Tibial nerve (tissue), 4 donors: ENCODE results near the gene COL4A1. TPM values are rescaled to one million over a fixed set of nuclear protein-coding genes. Genes with fewer than 3 reads are reported as not detected.

Source experiments
- DNase-seq, 2 donors: peaks; one replicate each; pipeline ENCODE4 v3.0.0-alpha.2; 2019; ENCODE audit warnings: low spot score in 2 of 2
- H3K27ac ChIP-seq, 4 donors: fragments of 200-600 bp; sonication (generic) in 3 of 4; one replicate each; pipeline ENCODE4 v1.5.1; 2017 to 2019; ENCODE audit warnings: mild to moderate bottlenecking in 1 of 4
- H3K27me3 ChIP-seq, 2 donors: fragments of 200-600 bp; sonication (generic) in 1 of 2; one replicate each; pipeline versions ENCODE4 v1.5.1 to v1.6.0; 2017 to 2019
- H3K36me3 ChIP-seq, 3 donors: fragments of 200-600 bp; sonication (generic); one replicate each; pipeline ENCODE4 v1.5.1; 2018 to 2019
- H3K4me1 ChIP-seq, 4 donors: fragments of 200-600 bp; sonication (generic) in 3 of 4; one replicate each; pipeline ENCODE4 v1.5.1; 2017 to 2019
- H3K4me3 ChIP-seq, 4 donors: fragments of 200-600 bp; sonication (generic) in 3 of 4; one replicate each; pipeline ENCODE4 v1.5.1; 2017 to 2019; ENCODE audit warnings: mild to moderate bottlenecking in 1 of 4, moderate library complexity in 1 of 4
- H3K9me3 ChIP-seq, 4 donors: fragments of 200-600 bp; sonication (generic) in 3 of 4; one replicate each; pipeline ENCODE4 v1.5.1; 2017 to 2019
- EP300 ChIP-seq, 2 donors: sonication (generic); formaldehyde crosslinking; IDR thresholded peaks; one replicate each; pipeline ENCODE4 v1.6.1; 2017; ENCODE audit warnings: antibody characterized with exemption in 2 of 2, mild to moderate bottlenecking in 1 of 2
- POLR2A ChIP-seq, 2 donors: fragments of 450-650 bp; IDR thresholded peaks; one replicate each; pipeline ENCODE4 v1.6.1; 2017; ENCODE audit warnings: antibody characterized with exemption in 2 of 2, mild to moderate bottlenecking in 2 of 2, moderate library complexity in 2 of 2
- WGBS, 2 donors: methylation state at CpG; one replicate each; pipeline ENCODE4 v1.1.5; 2018; 5-methylcytosine and 5-hydroxymethylcytosine counted together
- total RNA-seq, 4 donors: library from RNA; depleted of rRNA; stranded (reverse); fragments of >200 nt; gene quantifications; one replicate each; pipeline ENCODE4 v1.1.0, GENCODE V29; 2016
- TF ChIP-seq, protein P1 (sequence below), 5 experiments: fragments of 200-600 bp in 3 of 5; fragments of 450-650 bp in 2 of 5; sonication (generic) in 3 of 5; IDR thresholded peaks; one replicate each; pipeline ENCODE4 v1.5.1; 2016 to 2019; ENCODE audit warnings: antibody characterized with exemption in 5 of 5, mild to moderate bottlenecking in 3 of 5, moderate library complexity in 2 of 5

Gene COL4A1
- total RNA-seq, 4 donors from 2014 or later = 385 to 583 (median 526) TPM

DNA sequence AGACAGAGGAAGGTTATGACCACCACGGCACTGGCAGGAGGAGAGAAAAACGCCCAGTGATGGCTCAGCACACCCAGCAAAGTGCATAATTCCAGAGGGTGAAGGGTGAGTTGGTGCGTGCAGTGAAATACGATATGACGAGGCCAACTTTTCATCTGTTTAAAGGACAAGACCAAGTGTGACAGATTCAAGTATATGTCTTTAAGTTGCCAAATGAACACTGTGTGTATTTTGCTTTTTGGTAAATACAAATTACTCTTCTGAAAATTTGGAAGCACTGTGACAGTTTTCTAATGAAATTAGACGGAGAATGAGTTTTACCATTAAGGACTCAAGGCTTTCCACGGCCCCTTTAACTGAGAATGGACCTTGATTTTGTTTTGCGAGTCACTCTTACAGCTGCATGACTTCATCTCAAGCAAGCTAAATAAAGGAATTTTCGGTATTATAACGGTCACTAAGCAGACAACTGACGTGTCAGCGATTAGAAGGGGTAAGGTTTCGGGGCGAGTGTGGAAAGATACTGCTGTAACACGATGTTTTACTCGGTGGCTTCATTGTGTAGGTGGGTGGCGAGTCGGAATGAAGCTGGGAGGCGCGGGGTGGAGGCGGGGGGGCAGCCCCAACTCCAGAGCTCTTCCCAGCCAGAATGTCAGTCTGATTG lies 23.0 kb upstream of the COL4A1 start:
- TF ChIP-seq EP300 (IDR thresholded peaks at IDR 0.05) (no peak), POLR2A (IDR thresholded peaks at IDR 0.05) (no peak)
- TF ChIP-seq, protein P1, sequence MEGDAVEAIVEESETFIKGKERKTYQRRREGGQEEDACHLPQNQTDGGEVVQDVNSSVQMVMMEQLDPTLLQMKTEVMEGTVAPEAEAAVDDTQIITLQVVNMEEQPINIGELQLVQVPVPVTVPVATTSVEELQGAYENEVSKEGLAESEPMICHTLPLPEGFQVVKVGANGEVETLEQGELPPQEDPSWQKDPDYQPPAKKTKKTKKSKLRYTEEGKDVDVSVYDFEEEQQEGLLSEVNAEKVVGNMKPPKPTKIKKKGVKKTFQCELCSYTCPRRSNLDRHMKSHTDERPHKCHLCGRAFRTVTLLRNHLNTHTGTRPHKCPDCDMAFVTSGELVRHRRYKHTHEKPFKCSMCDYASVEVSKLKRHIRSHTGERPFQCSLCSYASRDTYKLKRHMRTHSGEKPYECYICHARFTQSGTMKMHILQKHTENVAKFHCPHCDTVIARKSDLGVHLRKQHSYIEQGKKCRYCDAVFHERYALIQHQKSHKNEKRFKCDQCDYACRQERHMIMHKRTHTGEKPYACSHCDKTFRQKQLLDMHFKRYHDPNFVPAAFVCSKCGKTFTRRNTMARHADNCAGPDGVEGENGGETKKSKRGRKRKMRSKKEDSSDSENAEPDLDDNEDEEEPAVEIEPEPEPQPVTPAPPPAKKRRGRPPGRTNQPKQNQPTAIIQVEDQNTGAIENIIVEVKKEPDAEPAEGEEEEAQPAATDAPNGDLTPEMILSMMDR (IDR thresholded peaks at IDR 0.05) = no peak
- Histone ChIP-seq H3K4me1 (peaks cover 0 to 96% (median 37%) of the 10 kb centered on the region in 4 donors), H3K27ac (peak overlapping the region in 3 of 4 donors; percentile 62 to 84 (median 79)), H3K36me3 (peaks cover 0 to 13% (median 0%) of the 10 kb centered on the region in 3 donors), H3K27me3 (no peaks in the 10 kb centered on the region), H3K4me3 (peak overlapping the region in 2 of 4 donors; percentile 11 to 12), H3K9me3 (no peaks in the 10 kb centered on the region)
- no peak for DNase-seq
- 51 to 59% methylated on average over 21 of the region's 21 CpGs for WGBS, 2 donors

DNA sequence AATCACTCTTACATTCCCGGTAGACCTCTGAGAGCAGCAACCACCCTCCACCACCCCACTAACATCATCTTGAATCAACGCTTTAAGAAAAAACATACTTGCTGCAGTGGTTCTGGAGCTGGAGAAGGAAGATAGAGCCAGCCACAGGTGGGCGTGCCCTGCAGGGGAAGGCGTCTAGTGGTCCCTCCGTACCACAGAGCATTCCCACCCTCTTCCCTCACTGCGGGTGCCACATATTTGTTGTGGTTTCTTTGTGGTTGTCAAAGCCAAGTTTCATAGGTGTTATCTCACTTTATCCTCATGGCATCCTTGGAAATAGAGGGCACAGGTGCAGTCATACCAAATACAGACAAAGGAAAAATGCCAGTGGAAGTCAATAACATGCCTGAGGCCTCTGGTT lies 22.3 kb upstream of the COL4A1 start:
- WGBS, 2 donors = 74 to 82% methylated on average over 6 of the region's 6 CpGs

DNA sequence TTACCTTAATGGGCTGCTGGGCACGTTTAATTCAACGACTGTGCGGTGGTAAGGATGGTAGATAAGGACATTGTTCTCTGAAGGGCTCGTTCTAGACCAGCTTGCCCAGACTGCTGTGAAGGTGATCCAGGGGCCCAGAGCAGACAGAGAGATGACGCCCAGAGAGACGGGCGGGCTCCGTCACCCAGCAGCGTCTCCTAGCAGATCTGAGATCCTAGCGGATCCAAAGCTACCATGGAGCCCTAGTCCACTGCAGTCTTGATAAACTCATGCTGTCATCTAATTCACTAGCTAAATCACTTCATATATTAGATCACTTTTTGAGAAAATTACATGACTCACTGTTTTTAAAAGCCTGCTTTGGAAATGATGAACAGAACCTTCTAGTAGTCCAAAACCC lies 21.6 kb upstream of the COL4A1 start:
- peaks cover 0 to 13% (median 0%) of the 10 kb centered on the region in 3 donors for H3K36me3 ChIP-seq
- H3K4me1 ChIP-seq = peaks cover 0 to 98% (median 47%) of the 10 kb centered on the region in 4 donors
- H3K27me3 ChIP-seq = no peaks in the 10 kb centered on the region
- 86 to 90% methylated on average over 10 of the region's 10 CpGs for WGBS, 2 donors
- H3K4me3 ChIP-seq = no peak overlapping the region
- no peak for DNase-seq
- peak overlapping the region in 2 of 4 donors; percentile 79 to 84 for H3K27ac ChIP-seq
- H3K9me3 ChIP-seq = no peaks in the 10 kb centered on the region
- TF ChIP-seq POLR2A (IDR thresholded peaks at IDR 0.05) (no peak), EP300 (IDR thresholded peaks at IDR 0.05) (no peak)
- TF ChIP-seq, protein P1 (IDR thresholded peaks at IDR 0.05) = no peak

More for the DNA sequence above, 22.3 kb upstream of the COL4A1 start:
- Histone ChIP-seq H3K4me1 (peaks cover 0 to 98% (median 43%) of the 10 kb centered on the region in 4 donors), H3K27me3 (no peaks in the 10 kb centered on the region), H3K27ac (peak overlapping the region in 3 of 4 donors; percentile 62 to 84 (median 79)), H3K9me3 (no peaks in the 10 kb centered on the region), H3K36me3 (peaks cover 0 to 13% (median 0%) of the 10 kb centered on the region in 3 donors), H3K4me3 (no peak overlapping the region)
- TF ChIP-seq POLR2A (IDR thresholded peaks at IDR 0.05) (no peak), EP300 (IDR thresholded peaks at IDR 0.05) (no peak)
- TF ChIP-seq, protein P1 (IDR thresholded peaks at IDR 0.05) = no peak
- DNase-seq = no peak

DNA sequence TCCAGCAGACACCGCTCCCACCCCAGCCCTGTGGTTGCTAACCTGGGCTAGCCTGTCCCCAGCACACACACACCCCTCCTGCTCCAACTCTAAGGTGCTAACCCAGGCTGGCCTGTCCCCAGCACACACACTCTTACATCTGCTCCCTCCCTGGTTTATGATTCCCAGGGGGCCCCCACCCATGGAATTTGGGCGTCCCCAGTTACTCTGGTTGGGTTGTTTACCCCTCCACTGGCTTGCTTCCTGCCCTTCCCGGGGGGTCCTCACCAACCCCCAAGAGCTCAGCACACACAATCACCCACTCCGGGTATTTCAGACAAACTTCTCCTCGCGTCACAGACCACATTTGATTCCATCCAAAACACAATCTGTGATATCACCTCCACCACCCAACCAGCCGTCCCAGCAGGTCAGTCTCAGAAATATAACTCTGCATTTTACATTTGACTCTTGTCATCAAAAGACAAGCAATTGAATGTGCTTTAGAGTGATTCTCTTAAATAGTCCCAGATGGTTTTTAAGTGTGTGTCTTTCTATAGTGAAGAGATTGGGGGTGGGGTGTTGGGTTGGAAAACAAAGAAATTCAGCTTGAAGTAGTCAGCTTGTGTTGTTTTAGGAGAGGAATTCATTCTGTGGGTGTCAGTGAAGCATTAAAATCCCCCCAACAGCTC lies 20.2 kb upstream of the COL4A1 start:
- H3K27ac ChIP-seq = peak overlapping the region in 3 of 4 donors; percentile 17 to 84 (median 79)
- TF ChIP-seq, protein P1 (IDR thresholded peaks at IDR 0.05) = no peak
- TF ChIP-seq POLR2A (IDR thresholded peaks at IDR 0.05) = no peak
- no peak for TF ChIP-seq EP300 (IDR thresholded peaks at IDR 0.05)

More for the DNA sequence above, 20.2 kb upstream of the COL4A1 start:
- Histone ChIP-seq H3K27me3 (no peaks in the 10 kb centered on the region), H3K4me1 (peaks cover 0 to 97% (median 51%) of the 10 kb centered on the region in 4 donors), H3K4me3 (no peak overlapping the region), H3K36me3 (peaks cover 0 to 13% (median 0%) of the 10 kb centered on the region in 3 donors), H3K9me3 (no peaks in the 10 kb centered on the region)
- 37 to 46% methylated on average over 6 to 7 of the region's 7 CpGs for WGBS, 2 donors
- no peak for DNase-seq
